ENCODE data around the gene CHMP1A. TPM values are rescaled to one million over a fixed set of nuclear protein-coding genes. Genes with fewer than 3 reads are reported as not detected.
A peak's percentile ranks its signal among the peaks of the same experiment; 100 is the strongest.

CHMP1A gene
- total RNA-seq, 2 donors from 2014 or later: 37.6 to 65.9 TPM

DNA sequence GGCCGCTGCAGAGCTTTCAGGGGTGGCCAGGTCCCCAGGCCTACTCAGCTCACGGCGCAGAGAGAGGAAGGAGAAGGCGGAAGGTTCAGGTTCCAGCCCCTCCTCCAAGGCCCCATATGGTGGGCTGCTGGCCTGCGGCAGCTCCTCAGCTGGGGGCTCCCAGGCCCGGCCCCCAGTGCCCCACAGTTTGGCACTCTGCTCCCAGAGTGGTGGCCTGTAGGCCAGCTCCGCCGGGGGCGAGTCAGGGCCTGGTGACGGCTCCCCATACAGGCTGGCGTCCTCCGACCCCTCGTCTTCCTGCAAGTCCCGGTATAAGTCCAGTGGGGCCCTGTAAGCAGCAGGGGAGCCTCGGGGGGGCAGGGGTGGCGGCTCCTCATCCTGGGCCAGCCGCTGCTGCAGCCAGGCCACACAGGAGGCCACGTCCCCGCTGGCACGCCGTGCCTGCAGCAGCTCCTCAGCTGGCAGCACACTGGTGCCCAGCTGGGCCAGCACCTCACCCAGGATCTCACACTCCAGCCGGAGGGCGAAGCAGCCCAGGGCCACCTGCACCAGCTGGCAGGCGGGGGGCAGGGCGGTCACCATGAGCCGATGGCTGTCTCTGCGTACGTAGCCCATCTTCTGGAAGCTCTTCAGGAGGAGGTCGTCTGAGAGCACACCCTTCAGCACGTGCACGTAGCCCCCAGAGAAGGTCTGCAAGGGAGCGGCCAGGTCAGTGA lies 40.3 kb upstream of the CHMP1A start:
- Histone ChIP-seq H3K27ac (no peak overlapping the region), H3K4me1 (peaks cover 24% of the 10 kb centered on the region), H3K27me3 (no peaks in the 10 kb centered on the region), H3K36me3 (replicated peaks in 1 of 2; ENCODE audit: insufficient read depth in 1 of 2, low read depth in 2 of 2) (peaks cover 0 to 13% of the 10 kb centered on the region in 2 donors), H3K9me3 (no peaks in the 10 kb centered on the region), H3K4me3 (no peak overlapping the region)
- 85 to 88% methylated on average over 9 to 26 of the region's 32 CpGs for WGBS, 2 donors
- DNase-seq: no peak
- no peak for TF ChIP-seq POLR2A (IDR thresholded peaks at IDR 0.05)
- TF ChIP-seq, protein P1, sequence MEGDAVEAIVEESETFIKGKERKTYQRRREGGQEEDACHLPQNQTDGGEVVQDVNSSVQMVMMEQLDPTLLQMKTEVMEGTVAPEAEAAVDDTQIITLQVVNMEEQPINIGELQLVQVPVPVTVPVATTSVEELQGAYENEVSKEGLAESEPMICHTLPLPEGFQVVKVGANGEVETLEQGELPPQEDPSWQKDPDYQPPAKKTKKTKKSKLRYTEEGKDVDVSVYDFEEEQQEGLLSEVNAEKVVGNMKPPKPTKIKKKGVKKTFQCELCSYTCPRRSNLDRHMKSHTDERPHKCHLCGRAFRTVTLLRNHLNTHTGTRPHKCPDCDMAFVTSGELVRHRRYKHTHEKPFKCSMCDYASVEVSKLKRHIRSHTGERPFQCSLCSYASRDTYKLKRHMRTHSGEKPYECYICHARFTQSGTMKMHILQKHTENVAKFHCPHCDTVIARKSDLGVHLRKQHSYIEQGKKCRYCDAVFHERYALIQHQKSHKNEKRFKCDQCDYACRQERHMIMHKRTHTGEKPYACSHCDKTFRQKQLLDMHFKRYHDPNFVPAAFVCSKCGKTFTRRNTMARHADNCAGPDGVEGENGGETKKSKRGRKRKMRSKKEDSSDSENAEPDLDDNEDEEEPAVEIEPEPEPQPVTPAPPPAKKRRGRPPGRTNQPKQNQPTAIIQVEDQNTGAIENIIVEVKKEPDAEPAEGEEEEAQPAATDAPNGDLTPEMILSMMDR (IDR thresholded peaks at IDR 0.05): no peak
- ATAC-seq: no peak
- intact Hi-C loops (cut with DNase I): no loop called here

GRCh38 chr16:89697161-89697615 lies 39.7 kb upstream of the CHMP1A start:
- peak in 3 of 4 donors; percentile 47 to 61 (median 57) for DNase-seq
- intact Hi-C loops (cut with DNase I): no loop called here
- H3K4me3 ChIP-seq: no peak overlapping the region
- no peak for ATAC-seq
- H3K27ac ChIP-seq: no peak overlapping the region
- 90% methylated on average over 17 of the region's 19 CpGs; no CpG with 5 or more reads in 1 of the 2 donors for WGBS, 2 donors
- peaks cover 21% of the 10 kb centered on the region for H3K4me1 ChIP-seq
- TF ChIP-seq, protein P1 (IDR thresholded peaks at IDR 0.05): no peak
- no peak for TF ChIP-seq POLR2A (IDR thresholded peaks at IDR 0.05)
- no peaks in the 10 kb centered on the region for H3K9me3 ChIP-seq
- H3K36me3 ChIP-seq (replicated peaks in 1 of 2; ENCODE audit: insufficient read depth in 1 of 2, low read depth in 2 of 2): peaks cover 3 to 15% of the 10 kb centered on the region in 2 donors
- no peaks in the 10 kb centered on the region for H3K27me3 ChIP-seq

- ATAC-seq: no peak
- WGBS, 2 donors: 75 to 91% methylated on average over 4 to 15 of the region's 18 CpGs
- no peak for DNase-seq
- H3K27me3 ChIP-seq: no peaks in the 10 kb centered on the region
- H3K4me1 ChIP-seq: peaks cover 19% of the 10 kb centered on the region
- H3K36me3 ChIP-seq (replicated peaks in 1 of 2; ENCODE audit: insufficient read depth in 1 of 2, low read depth in 2 of 2): peaks cover 8 to 16% of the 10 kb centered on the region in 2 donors
- TF ChIP-seq, protein P1 (IDR thresholded peaks at IDR 0.05): no peak
- TF ChIP-seq POLR2A (IDR thresholded peaks at IDR 0.05): no peak
- no peak overlapping the region for H3K4me3 ChIP-seq
- intact Hi-C loops (cut with DNase I): no loop called here
- H3K27ac ChIP-seq: no peak overlapping the region
- no peaks in the 10 kb centered on the region for H3K9me3 ChIP-seq
Measured at GRCh38 chr16:89696670-89697128, 39.2 kb upstream of the CHMP1A start.

GRCh38 chr16:89695875-89696669 lies 38.6 kb upstream of the CHMP1A start:
- H3K36me3 ChIP-seq (replicated peaks in 1 of 2; ENCODE audit: insufficient read depth in 1 of 2, low read depth in 2 of 2): peaks cover 9 to 22% of the 10 kb centered on the region in 2 donors
- ATAC-seq: no peak
- no peak for DNase-seq
- no peaks in the 10 kb centered on the region for H3K9me3 ChIP-seq
- H3K4me1 ChIP-seq: peaks cover 19% of the 10 kb centered on the region
- H3K27me3 ChIP-seq: no peaks in the 10 kb centered on the region
- H3K27ac ChIP-seq: no peak overlapping the region
- no peak overlapping the region for H3K4me3 ChIP-seq
- no peak for TF ChIP-seq POLR2A (IDR thresholded peaks at IDR 0.05)
- TF ChIP-seq, protein P1 (IDR thresholded peaks at IDR 0.05): no peak
- intact Hi-C loops (cut with DNase I): no loop called here
- 64 to 76% methylated on average over 7 to 24 of the region's 25 CpGs for WGBS, 2 donors

All from body of pancreas (tissue), 4 donors.